Caki2 (cell line): Measurements from ENCODE around the gene A2ML1. TPM values are rescaled to one million over a fixed set of nuclear protein-coding genes. Genes with fewer than 3 reads are reported as not detected.
"Not testable (repeated sequence)": the region's sequence is repeated elsewhere in the genome, so short reads cannot be mapped to it uniquely, and the experiment has no call there.

Experiments used
- DNase-seq: peaks from one replicate; pipeline ENCODE4 v3.0.0-alpha.2; 2015; ENCODE audit warnings: low read depth
- in situ Hi-C: cut with HindIII; loops from 2 replicates; pipeline ENCODE4 v1.10.0; 2016; ENCODE audit warnings: low sequenced_read_pairs, low pct_unique_long_range_greater_than_20kb, mixed read lengths
- total RNA-seq: library from RNA; depleted of rRNA; stranded (reverse); fragments of >200 nt; shearing (Covaris generic); gene quantifications from 2 replicates; pipeline ENCODE4 v1.2.3, GENCODE V29; 2014; ENCODE audit warnings: low replicate concordance

Gene A2ML1
- total RNA-seq, 1 experiment from 2014 or later: not detected

DNA sequence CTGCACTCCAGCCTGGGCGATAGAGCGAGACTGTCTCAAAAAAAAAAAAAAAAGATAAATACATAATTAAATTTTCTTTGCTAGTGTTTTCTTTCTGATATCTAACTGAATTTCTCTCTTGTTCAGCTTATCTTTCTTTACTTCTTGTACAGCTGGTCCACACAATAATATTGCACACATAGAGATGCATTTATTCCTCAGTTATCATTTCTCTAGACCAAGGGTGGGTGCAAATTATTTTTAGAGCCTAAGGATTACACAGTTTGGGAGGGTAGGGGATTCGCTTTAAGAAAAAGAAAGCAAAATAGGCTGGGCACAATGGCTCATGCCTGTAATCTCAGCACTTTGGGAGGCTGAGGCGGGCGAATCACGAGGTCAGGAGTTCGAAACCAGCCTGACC lies 17.9 kb downstream of the A2ML1 start:
- no peak for DNase-seq
- in situ Hi-C loops: no loop called here

GRCh38 chr12:8840938-8841633 lies 18.7 kb downstream of the A2ML1 start:
- in situ Hi-C loops: no loop called here

DNA sequence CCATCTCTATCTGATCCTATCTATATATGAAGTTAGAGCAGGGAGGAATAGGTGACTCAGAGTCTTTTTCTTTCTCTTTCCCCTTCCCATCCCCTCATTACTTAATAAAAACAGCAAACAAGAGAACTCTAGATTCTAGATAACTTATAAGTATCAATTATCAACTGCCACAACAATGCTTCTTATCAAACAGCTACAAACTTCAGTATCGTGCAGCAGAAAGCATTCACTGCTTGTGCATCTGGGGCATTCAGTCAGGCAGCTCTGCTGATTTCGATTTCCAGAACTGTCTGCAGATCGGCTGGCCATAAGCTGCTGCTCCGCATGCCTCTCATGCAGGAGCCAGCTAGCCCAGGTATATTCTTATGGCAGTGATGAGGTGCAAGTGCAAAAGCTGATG lies 19.4 kb downstream of the A2ML1 start:
- in situ Hi-C loops: no loop called here
- DNase-seq: no peak

More at GRCh38 chr12:8840938-8841633, 18.7 kb downstream of the A2ML1 start:
- DNase-seq: no peak

DNA sequence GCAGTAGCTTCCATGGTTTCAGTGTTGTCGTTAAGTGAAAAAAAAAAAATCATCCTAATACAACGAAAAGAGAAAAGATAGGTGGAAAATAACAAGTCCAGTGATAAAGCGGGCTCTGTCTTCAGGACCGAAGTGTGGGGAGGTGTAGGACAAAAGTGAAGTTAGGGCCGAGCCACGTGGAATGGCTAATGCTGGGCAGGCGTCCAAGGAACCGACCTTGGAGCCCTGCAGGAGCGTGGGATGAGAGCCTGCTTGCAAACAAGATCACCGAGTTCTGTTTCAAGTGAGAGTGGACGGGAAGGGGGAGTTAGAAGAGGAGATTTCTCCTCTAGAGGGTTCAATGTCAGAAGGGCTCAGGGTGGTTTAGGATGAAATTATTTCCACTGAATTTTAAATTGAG lies 22.2 kb downstream of the A2ML1 start:
- DNase-seq: no peak
- in situ Hi-C loops: no loop called here

GRCh38 chr12:8846305-8846704 lies 23.9 kb downstream of the A2ML1 start:
- in situ Hi-C loops: no loop called here
- DNase-seq: no peak

- in situ Hi-C loops: no loop called here
- no peak for DNase-seq
Measured at GRCh38 chr12:8847435-8847834, 25.0 kb downstream of the A2ML1 start.

- in situ Hi-C loops: no loop called here
- no peak for DNase-seq
Measured at GRCh38 chr12:8849876-8850275, 27.5 kb downstream of the A2ML1 start.

DNA sequence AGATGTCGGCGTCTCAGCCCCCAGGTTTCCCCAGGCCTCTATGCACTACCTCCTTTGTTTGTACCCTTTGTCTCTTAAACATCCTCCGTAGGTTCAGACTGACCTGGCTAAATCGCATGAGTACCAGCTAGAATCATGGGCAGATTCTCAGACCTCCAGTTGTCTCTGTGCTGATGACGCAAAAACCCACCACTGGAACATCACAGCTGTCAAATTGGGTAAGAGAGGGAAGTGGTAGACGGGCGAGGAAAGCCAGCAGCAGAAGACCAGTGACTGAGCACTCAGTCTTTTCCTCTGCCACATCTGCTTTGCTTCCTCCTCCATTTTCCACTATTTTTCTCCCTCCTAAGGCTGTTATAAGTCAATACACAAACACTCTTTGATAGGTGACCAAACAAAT lies 29.7 kb downstream of the A2ML1 start:
- in situ Hi-C loops: no loop called here
- DNase-seq: no peak

DNA sequence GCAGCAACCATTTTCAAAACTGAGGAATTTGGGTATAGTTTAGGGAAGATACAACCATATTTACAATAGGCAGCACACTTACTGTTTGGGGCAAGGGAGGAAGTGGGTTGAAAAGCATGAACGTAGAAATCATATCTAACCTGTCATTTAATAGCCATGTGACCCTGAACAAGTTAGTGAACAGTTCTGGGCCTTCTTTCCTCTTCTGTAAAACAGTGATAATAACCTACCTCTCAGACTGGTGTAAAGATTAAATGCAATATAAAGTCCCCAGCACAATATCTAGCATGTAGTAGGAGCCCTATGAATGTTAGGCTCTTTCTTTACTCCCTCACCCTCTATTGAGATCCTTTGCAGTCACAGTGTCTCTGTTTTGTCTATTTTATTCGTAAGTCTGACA lies 33.5 kb downstream of the A2ML1 start:
- DNase-seq: no peak
- in situ Hi-C loops: no loop called here

- in situ Hi-C loops: not testable (repeated sequence)
Measured at GRCh38 chr12:8859448-8859847, 37.0 kb downstream of the A2ML1 start.

DNA sequence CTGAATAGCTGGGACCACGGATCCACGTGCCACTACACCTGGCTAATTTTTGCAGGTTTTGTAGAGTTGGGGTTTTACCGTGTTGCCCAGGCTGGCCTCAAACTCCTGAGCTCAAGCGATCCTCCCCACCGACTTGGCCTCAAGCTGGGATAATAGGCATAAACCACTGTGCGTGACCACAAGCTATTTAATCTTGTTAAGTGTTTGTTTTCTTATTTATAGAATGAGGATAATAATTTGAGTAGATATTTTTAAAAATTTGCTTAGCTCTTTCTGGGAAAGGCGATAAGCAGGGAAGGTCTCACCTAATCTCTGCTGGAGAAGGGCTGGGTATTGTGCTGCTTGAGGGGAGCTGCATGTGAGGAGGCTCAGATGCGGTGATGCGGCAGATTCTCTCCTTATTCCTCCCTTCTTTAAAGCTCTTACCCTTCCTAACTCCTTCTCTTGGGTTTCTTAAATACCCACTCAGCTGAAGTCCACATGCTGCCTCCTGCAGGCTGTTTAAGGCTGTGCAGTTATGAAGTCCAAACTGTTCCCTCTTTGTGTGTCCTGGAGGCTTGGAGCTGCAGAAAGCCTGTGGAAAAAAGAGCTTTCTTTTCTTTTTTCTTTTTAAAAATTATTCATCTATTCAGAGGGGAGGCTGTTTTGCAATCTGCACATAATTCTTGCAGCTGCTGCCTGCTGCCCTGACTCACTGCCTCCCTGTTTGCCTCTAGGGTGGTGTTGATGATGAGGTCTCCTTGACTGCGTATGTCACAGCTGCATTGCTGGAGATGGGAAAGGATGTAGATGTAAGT lies 37.9 kb downstream of the A2ML1 start:
- in situ Hi-C loops: no loop called here
- DNase-seq: peak; percentile 14

More at GRCh38 chr12:8859448-8859847, 37.0 kb downstream of the A2ML1 start:
- not testable (repeated sequence) for DNase-seq

DNA sequence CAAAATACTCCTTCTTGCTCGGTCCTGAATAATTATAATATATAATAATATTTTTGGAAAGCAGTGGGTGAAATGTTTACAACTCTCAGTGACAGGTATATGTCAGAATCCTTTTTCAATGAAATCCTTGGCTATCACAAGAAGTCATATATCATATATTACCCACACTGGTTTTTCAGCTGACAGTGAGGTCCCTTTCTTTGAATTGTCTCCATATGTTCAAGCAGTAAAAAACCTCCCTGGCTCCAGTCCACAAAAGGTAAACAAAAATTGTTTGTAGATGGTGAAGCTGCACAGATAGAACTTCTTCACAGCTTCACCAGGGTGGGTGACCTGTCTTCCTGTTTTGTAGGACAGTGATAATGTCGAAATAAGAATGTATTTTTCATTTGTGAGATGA lies 44.0 kb downstream of the A2ML1 start:
- DNase-seq: no peak
- in situ Hi-C loops: no loop called here

DNA sequence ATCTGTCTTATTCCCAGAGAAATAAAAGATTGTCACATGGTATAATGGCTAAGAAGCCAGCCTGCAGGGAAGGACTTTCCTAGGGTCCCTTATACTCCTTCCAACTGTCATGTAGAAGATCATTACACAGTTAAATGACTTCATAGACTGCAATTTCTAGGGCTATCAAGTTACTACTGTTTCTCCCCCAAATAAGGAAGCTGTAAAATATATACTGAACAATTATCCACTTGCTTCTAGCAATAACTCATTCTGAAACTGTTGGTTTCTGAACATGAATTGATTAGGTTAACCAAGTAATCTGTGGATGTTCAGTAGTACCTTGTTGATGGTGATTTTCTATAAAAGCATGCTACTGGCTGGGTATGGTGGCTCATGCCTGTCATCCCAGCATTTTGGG lies 44.6 kb downstream of the A2ML1 start:
- DNase-seq: no peak
- in situ Hi-C loops: no loop called here

- in situ Hi-C loops: no loop called here
- no peak for DNase-seq
Measured at GRCh38 chr12:8867786-8868185, 45.4 kb downstream of the A2ML1 start.

- no peak for DNase-seq
- in situ Hi-C loops: no loop called here
Measured at GRCh38 chr12:8870586-8870985, 48.2 kb downstream of the A2ML1 start.

- DNase-seq: no peak
- in situ Hi-C loops: no loop called here
Measured at GRCh38 chr12:8871068-8871467, 48.6 kb downstream of the A2ML1 start.

GRCh38 chr12:8876887-8877286 lies 54.5 kb downstream of the A2ML1 start:
- in situ Hi-C loops: no loop called here
- DNase-seq: no peak

- DNase-seq: no peak
- in situ Hi-C loops: no loop called here
Measured at GRCh38 chr12:8886502-8887284, 64.3 kb downstream of the A2ML1 start.

DNA sequence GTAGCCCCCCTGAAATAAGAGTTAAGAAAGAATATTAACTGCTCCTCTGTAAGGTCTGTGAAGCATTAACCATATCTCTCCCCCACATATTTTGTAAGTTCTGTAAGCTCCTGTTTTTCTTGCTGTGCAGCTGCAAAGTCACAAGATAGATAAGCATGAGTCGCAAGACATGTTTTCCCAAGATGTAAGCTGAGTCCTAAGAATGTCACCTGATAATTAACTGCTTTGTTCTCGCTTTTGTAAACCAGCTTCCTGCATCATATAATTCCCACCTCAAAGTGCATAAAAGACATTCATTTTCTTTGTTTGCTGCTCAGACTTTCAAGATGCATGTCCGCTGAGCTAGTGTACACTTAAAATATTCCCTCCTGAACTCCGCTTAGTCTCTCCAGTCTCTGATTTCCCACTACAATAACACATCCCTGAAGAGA lies 64.9 kb downstream of the A2ML1 start:
- in situ Hi-C loops: no loop called here
- DNase-seq: peak; percentile 38
